ENCODE measurements around the gene MYO10. TPM values are rescaled to one million over a fixed set of nuclear protein-coding genes. Genes with fewer than 3 reads are reported as not detected.

MYO10 gene
- total RNA-seq, 1 experiment from 2014 or later, result 71.9 TPM

GRCh38 chr5:16792598-16793275 lies 143.4 kb downstream of the MYO10 start:
- Histone ChIP-seq H3K4me3 (ENCODE audit: low read depth in 2 of 2, low read length in 2 of 2) (no peak overlapping the region), H3K27me3 (ENCODE audit: control insufficient read depth, insufficient read depth, low read length) (no peaks in the 10 kb centered on the region), H3K36me3 (ENCODE audit: control insufficient read depth, insufficient read depth, low read length) (no peaks in the 10 kb centered on the region; the same call in 1 of the 2 replicates), H3K27ac (ENCODE audit: low read length) (no peak overlapping the region), H3K4me1 (ENCODE audit: control insufficient read depth, insufficient read depth, low read length) (peaks cover 18% of the 10 kb centered on the region), H3K9me3 (ENCODE audit: control insufficient read depth, insufficient read depth, low read depth, low read length) (no peaks in the 10 kb centered on the region)
- CTCF ChIA-PET, result interaction anchor here (0.6 to 0.7 kb wide), 2 partner anchors 146 to 397 kb away, joined by 3 to 5 read pairs; no protein-coding TSS in a partner anchor
- TF ChIP-seq TCF7L2 (IDR thresholded peaks at IDR 0.05; ENCODE audit: low read depth, low read length), result no peak
- intact Hi-C loops (cut with micrococcal nuclease; ENCODE audit: unreplicated experiment), result loop anchor here (5.0 kb wide), 1 partner anchor 140 kb away; no protein-coding TSS in a partner anchor
- in situ Hi-C loops (cut with HindIII; ENCODE audit: low pct_unique_long_range_greater_than_20kb, low sequenced_read_pairs), result no loop called here
- BruUV-seq (replicated peaks), result no TSS peak
- no peak for DNase-seq (ENCODE audit: low read depth, low spot score)
- POLR2A ChIA-PET, result interaction anchor here (0.6 kb wide), 1 partner anchor 58 kb away, joined by 3 read pairs; no protein-coding TSS in a partner anchor
- ATAC-seq, result 0 out of 2 replicates have a peak, but pooled peaks have one; percentile 14

GRCh38 chr5:16791904-16792597 lies 144.0 kb downstream of the MYO10 start:
- ChIA-PET CTCF (interaction anchor here (0.6 to 1.2 kb wide), 6 partner anchors 147 to 410 kb away, joined by 3 to 6 read pairs (median 4); no protein-coding TSS in a partner anchor), POLR2A (interaction anchor here (0.6 kb wide), 1 partner anchor 57 kb away, joined by 3 read pairs; no protein-coding TSS in a partner anchor)
- intact Hi-C loops (cut with micrococcal nuclease; ENCODE audit: unreplicated experiment) (loop anchor here (1.0 to 5.0 kb wide), 2 partner anchors 140 to 397 kb away; no protein-coding TSS in a partner anchor), in situ Hi-C loops (cut with HindIII; ENCODE audit: low pct_unique_long_range_greater_than_20kb, low sequenced_read_pairs) (no loop called here)
- BruUV-seq (replicated peaks), result no TSS peak
- no peak overlapping the region for H3K4me3 ChIP-seq (ENCODE audit: low read depth in 2 of 2, low read length in 2 of 2)
- H3K9me3 ChIP-seq (ENCODE audit: control insufficient read depth, insufficient read depth, low read depth, low read length), result no peaks in the 10 kb centered on the region
- no peak for DNase-seq (ENCODE audit: low read depth, low spot score)
- H3K36me3 ChIP-seq (ENCODE audit: control insufficient read depth, insufficient read depth, low read length), result no peaks in the 10 kb centered on the region; the same call in 1 of the 2 replicates
- H3K27me3 ChIP-seq (ENCODE audit: control insufficient read depth, insufficient read depth, low read length), result no peaks in the 10 kb centered on the region
- peak overlapping the region; percentile 20; the same call in 1 of the 2 replicates for H3K27ac ChIP-seq (ENCODE audit: low read length)
- H3K4me1 ChIP-seq (ENCODE audit: control insufficient read depth, insufficient read depth, low read length), result peaks cover 13% of the 10 kb centered on the region
- no peak for TF ChIP-seq SIN3A (IDR thresholded peaks at IDR 0.05; ENCODE audit: borderline replicate concordance, insufficient read depth, low read depth, low read length)
- TF ChIP-seq REST (IDR thresholded peaks at IDR 0.05; ENCODE audit: insufficient read depth in 1 of 2, low read depth in 2 of 2, low read length in 1 of 2), result no peak
- TF ChIP-seq CTCF (IDR thresholded peaks at IDR 0.05), result no peak
- TF ChIP-seq TCF7L2 (IDR thresholded peaks at IDR 0.05; ENCODE audit: low read depth, low read length), result no peak
- no peak for TF ChIP-seq POLR2AphosphoS5 (IDR thresholded peaks at IDR 0.05; ENCODE audit: low read depth, low read length)
- 0 out of 2 replicates have a peak, but pooled peaks have one; percentile 28 for ATAC-seq

All from Panc1 (cell line).